HFFc6 (cell line): ENCODE data around the gene OR10G2. TPM values are rescaled to one million over a fixed set of nuclear protein-coding genes. Genes with fewer than 3 reads are reported as not detected.

ENCODE experiments used
- DNase-seq: peaks from one replicate; pipeline ENCODE4 v3.0.0-alpha.2; 2018
- H3K27ac Mint-ChIP-seq: 2 replicates; pipeline ENCODE4 v1.8.0; 2020; ENCODE audit warnings: mild to moderate bottlenecking, mixed read lengths
- H3K27me3 Mint-ChIP-seq: 2 replicates; pipeline ENCODE4 v1.8.0; 2021; ENCODE audit warnings: mild to moderate bottlenecking, moderate library complexity, mixed read lengths; ENCODE audit not compliant: insufficient read depth
- H3K36me3 Mint-ChIP-seq: 2 replicates; pipeline ENCODE4 v1.8.0; 2021; ENCODE audit warnings: low read depth, mixed read lengths
- H3K4me1 Mint-ChIP-seq: 2 replicates; pipeline ENCODE4 v1.8.0; 2020; ENCODE audit warnings: low read depth, mixed read lengths
- H3K4me3 Mint-ChIP-seq: 2 replicates; pipeline ENCODE4 v1.8.0; 2020; ENCODE audit warnings: mild to moderate bottlenecking, moderate library complexity, mixed read lengths
- H3K9me3 Mint-ChIP-seq: 2 replicates; pipeline ENCODE4 v1.8.0; 2020; ENCODE audit warnings: mild to moderate bottlenecking, mixed read lengths
- total RNA-seq, 6 experiments: library from RNA; stranded (reverse); fragmentation: NEBNext Ultra II Directional; extraction: Animal tissue kit (Norgen Biotek cat#: 25700); gene quantifications; 2 replicates in 1 of 6; 3 replicates in 5 of 6; pipeline ENCODE4 v1.2.3, GENCODE V29; 2021
- TF ChIP-seq, protein P1 (sequence below): fragments of 200-600 bp; sonication (generic); IDR thresholded peaks from 2 replicates; pipeline ENCODE4 v1.5.0; 2021; ENCODE audit warnings: antibody characterized with exemption, mild to moderate bottlenecking

Gene OR10G2
- total RNA-seq, 6 experiments from 2014 or later, result not detected

- H3K27ac Mint-ChIP-seq, result no peak within 1 kb of the TSS
- peaks cover 16% of the 10 kb centered on the region for H3K9me3 Mint-ChIP-seq
- peaks cover 2% of the 10 kb centered on the region; the same call in 1 of the 2 replicates for H3K27me3 Mint-ChIP-seq
- TF ChIP-seq, protein P1, sequence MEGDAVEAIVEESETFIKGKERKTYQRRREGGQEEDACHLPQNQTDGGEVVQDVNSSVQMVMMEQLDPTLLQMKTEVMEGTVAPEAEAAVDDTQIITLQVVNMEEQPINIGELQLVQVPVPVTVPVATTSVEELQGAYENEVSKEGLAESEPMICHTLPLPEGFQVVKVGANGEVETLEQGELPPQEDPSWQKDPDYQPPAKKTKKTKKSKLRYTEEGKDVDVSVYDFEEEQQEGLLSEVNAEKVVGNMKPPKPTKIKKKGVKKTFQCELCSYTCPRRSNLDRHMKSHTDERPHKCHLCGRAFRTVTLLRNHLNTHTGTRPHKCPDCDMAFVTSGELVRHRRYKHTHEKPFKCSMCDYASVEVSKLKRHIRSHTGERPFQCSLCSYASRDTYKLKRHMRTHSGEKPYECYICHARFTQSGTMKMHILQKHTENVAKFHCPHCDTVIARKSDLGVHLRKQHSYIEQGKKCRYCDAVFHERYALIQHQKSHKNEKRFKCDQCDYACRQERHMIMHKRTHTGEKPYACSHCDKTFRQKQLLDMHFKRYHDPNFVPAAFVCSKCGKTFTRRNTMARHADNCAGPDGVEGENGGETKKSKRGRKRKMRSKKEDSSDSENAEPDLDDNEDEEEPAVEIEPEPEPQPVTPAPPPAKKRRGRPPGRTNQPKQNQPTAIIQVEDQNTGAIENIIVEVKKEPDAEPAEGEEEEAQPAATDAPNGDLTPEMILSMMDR, result no peak
- H3K36me3 Mint-ChIP-seq, result no peaks in the 10 kb centered on the region
- DNase-seq, result no peak
- H3K4me1 Mint-ChIP-seq, result no peaks in the 10 kb centered on the region
- H3K4me3 Mint-ChIP-seq, result no peak within 1 kb of the TSS
These were observed 18.7 kb upstream of the OR10G2 start, which contains the start of gene OR4E2 for GRCh38 chr14:21653331-21653885. Gene OR4E2 (plus strand): TSS chr14:21653835. CDS start chr14:21665083, 11,248 bp downstream.

GRCh38 chr14:21652209-21652808 is 17.6 kb upstream of the OR10G2 start:
- Mint-ChIP-seq H3K4me3 (no peak overlapping the region), H3K27ac (no peak overlapping the region), H3K27me3 (peaks cover 2% of the 10 kb centered on the region; the same call in 1 of the 2 replicates), H3K36me3 (no peaks in the 10 kb centered on the region), H3K4me1 (no peaks in the 10 kb centered on the region), H3K9me3 (peaks cover 15% of the 10 kb centered on the region)
- TF ChIP-seq, protein P1, result no peak
- DNase-seq, result no peak

GRCh38 chr14:21647380-21647779 is 12.6 kb upstream of the OR10G2 start:
- H3K9me3 Mint-ChIP-seq, result peaks cover 12% of the 10 kb centered on the region
- no peaks in the 10 kb centered on the region for H3K4me1 Mint-ChIP-seq
- TF ChIP-seq, protein P1, result no peak
- peaks cover 2% of the 10 kb centered on the region; the same call in 1 of the 2 replicates for H3K27me3 Mint-ChIP-seq
- H3K36me3 Mint-ChIP-seq, result no peaks in the 10 kb centered on the region
- DNase-seq, result peak; percentile 2
- no peak overlapping the region for H3K27ac Mint-ChIP-seq
- H3K4me3 Mint-ChIP-seq, result no peak overlapping the region

DNA sequence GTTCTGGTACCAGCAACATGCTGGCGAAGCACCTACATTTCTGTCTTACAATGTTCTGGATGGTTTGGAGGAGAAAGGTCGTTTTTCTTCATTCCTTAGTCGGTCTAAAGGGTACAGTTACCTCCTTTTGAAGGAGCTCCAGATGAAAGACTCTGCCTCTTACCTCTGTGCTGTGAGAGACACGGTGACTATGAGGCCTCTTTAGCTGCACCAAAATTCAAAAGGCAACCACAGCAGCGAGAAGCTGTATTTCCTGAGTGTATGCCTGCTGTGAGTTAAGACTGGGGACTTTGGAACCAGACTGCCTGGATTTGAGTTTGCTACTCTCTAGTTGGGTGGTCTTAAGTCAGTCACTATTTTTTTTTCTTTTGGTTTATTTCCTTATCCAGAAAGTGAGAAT is 8.7 kb upstream of the OR10G2 start:
- no peak overlapping the region for H3K27ac Mint-ChIP-seq
- DNase-seq, result no peak
- H3K4me3 Mint-ChIP-seq, result no peak overlapping the region
- peaks cover 2% of the 10 kb centered on the region; the same call in 1 of the 2 replicates for H3K27me3 Mint-ChIP-seq
- TF ChIP-seq, protein P1, result no peak
- peaks cover 8% of the 10 kb centered on the region; the same call in 1 of the 2 replicates for H3K9me3 Mint-ChIP-seq
- H3K4me1 Mint-ChIP-seq, result no peaks in the 10 kb centered on the region
- no peaks in the 10 kb centered on the region for H3K36me3 Mint-ChIP-seq

- Mint-ChIP-seq H3K27ac (no peak overlapping the region), H3K27me3 (peaks cover 2% of the 10 kb centered on the region; the same call in 1 of the 2 replicates), H3K4me1 (no peaks in the 10 kb centered on the region), H3K4me3 (no peak overlapping the region), H3K36me3 (no peaks in the 10 kb centered on the region), H3K9me3 (peaks cover 5% of the 10 kb centered on the region; the same call in 1 of the 2 replicates)
- DNase-seq, result no peak
- TF ChIP-seq, protein P1, result no peak
These were observed 7.9 kb upstream of the OR10G2 start for GRCh38 chr14:21642683-21643082.
